Posterior cingulate gyrus (tissue), 11 donors: ENCODE measurements around the gene HTT.

Experiments used
- DNase-seq, 10 donors: peaks; one replicate each; pipeline versions ENCODE4 v3.0.0 to v3.0.0-alpha.2; 2020 to 2021; ENCODE audit warnings: mixed read lengths in 3 of 10
- intact Hi-C: fragments of 100-400 bp; cut with DNase I; formaldehyde crosslinking; loops from one replicate; pipeline ENCODE4 v1.15.1; 2023

The HTT gene

GRCh38 chr4:3212391-3213105, 138.1 kb downstream of the HTT start:
- peak in 3 of 10 donors; percentile 35 to 70 (median 55) for DNase-seq
- intact Hi-C loops, result no loop called here

GRCh38 chr4:3213106-3213425, 138.6 kb downstream of the HTT start:
- intact Hi-C loops, result no loop called here
- DNase-seq, result peak in 1 of 10 donors; percentile 6

GRCh38 chr4:3213661-3214250, 139.3 kb downstream of the HTT start:
- DNase-seq, result peak in 3 of 10 donors; percentile 1 to 71 (median 35)
- intact Hi-C loops, result no loop called here

GRCh38 chr4:3215256-3215655, 140.8 kb downstream of the HTT start:
- intact Hi-C loops, result no loop called here
- DNase-seq, result peak in 1 of 10 donors; percentile 30

GRCh38 chr4:3215733-3216132, 141.3 kb downstream of the HTT start:
- intact Hi-C loops, result no loop called here
- DNase-seq, result peak in 2 of 10 donors; percentile 1 to 42

- intact Hi-C loops, result no loop called here
- peak in 2 of 10 donors; percentile 16 to 22 for DNase-seq
These were observed 142.8 kb downstream of the HTT start for GRCh38 chr4:3217266-3217665.

- intact Hi-C loops, result no loop called here
- peak in 3 of 10 donors; percentile 23 to 45 (median 38) for DNase-seq
These were observed 143.3 kb downstream of the HTT start for GRCh38 chr4:3217771-3218170.

- peak in 3 of 10 donors; percentile 18 to 65 (median 64) for DNase-seq
- intact Hi-C loops, result no loop called here
These were observed 144.6 kb downstream of the HTT start for GRCh38 chr4:3218824-3219760.

- intact Hi-C loops, result no loop called here
- DNase-seq, result peak in 3 of 10 donors; percentile 73 to 79 (median 78)
These were observed 145.4 kb downstream of the HTT start for GRCh38 chr4:3219761-3220475.

- DNase-seq, result peak in 3 of 10 donors; percentile 47 to 79 (median 72)
- intact Hi-C loops, result no loop called here
These were observed 146.1 kb downstream of the HTT start for GRCh38 chr4:3220476-3221183.

GRCh38 chr4:3221184-3221494, 146.7 kb downstream of the HTT start:
- intact Hi-C loops, result no loop called here
- peak in 2 of 10 donors; percentile 1 to 35 for DNase-seq

GRCh38 chr4:3221996-3222395, 147.5 kb downstream of the HTT start:
- intact Hi-C loops, result no loop called here
- DNase-seq, result peak in 3 of 10 donors; percentile 40 to 62 (median 41)

GRCh38 chr4:3223346-3223745, 148.9 kb downstream of the HTT start:
- DNase-seq, result peak in 2 of 10 donors; percentile 31 to 37
- intact Hi-C loops, result no loop called here

GRCh38 chr4:3223956-3224748, 149.7 kb downstream of the HTT start:
- intact Hi-C loops, result no loop called here
- DNase-seq, result peak in 2 of 10 donors; percentile 26 to 40

GRCh38 chr4:3225071-3225850, 150.8 kb downstream of the HTT start:
- peak in 3 of 10 donors; percentile 52 to 81 (median 61) for DNase-seq
- intact Hi-C loops, result no loop called here

- DNase-seq, result peak in 2 of 10 donors; percentile 42 to 76
These were observed 151.5 kb downstream of the HTT start for GRCh38 chr4:3225936-3226335.

GRCh38 chr4:3226467-3226866, 152.0 kb downstream of the HTT start:
- DNase-seq, result peak in 4 of 10 donors; percentile 30 to 87 (median 68)
- intact Hi-C loops, result no loop called here

More at GRCh38 chr4:3225936-3226335, 151.5 kb downstream of the HTT start:
- intact Hi-C loops, result no loop called here

- intact Hi-C loops, result no loop called here
- peak in 2 of 10 donors; percentile 33 to 49 for DNase-seq
These were observed 152.5 kb downstream of the HTT start for GRCh38 chr4:3226944-3227343.
